HepG2 (cell line): ENCODE measurements around the gene RSRC2. TPM values are rescaled to one million over a fixed set of nuclear protein-coding genes. Genes with fewer than 3 reads are reported as not detected.

Experiments used
- ATAC-seq: fragments of 200-7000 bp; cut with Tn5 transposase; 3 replicates; pipeline ENCODE4 v1.9.1; 2020; ENCODE audit warnings: mild to moderate bottlenecking, moderate library complexity
- BruUV-seq: library from RNA; stranded (reverse); fragments of 400-500 nt; replicated peaks from 2 replicates; lab custom pipeline; 2021; lab: Mats Ljungman, UMichigan
- CTCF ChIA-PET: fragments of 300-600 bp; formaldehyde crosslinking; extraction: SDS; loops from one replicate; lab custom pipeline; 2021; ENCODE audit warnings: low total read pairs, inconsistent platforms, low intra/inter-chr PET ratio; lab: Yijun Ruan, JAX
- POLR2A ChIA-PET: fragments of 350-600 bp; sonication (Branson Sonifier 250); formaldehyde crosslinking; loops from one replicate; lab custom pipeline; 2020; ENCODE audit warnings: antibody characterized with exemption, inconsistent platforms; lab: Yijun Ruan, JAX
- DNase-seq: peaks from one replicate; pipeline ENCODE4 v3.0.0-alpha.2; 2015; ENCODE audit warnings: low spot score
- FAIRE-seq: peaks from 3 replicates; lab custom pipeline; 2011; peaks lifted over from hg19 to GRCh38; lab: Jason Lieb, UNC
- H2AFZ ChIP-seq: one replicate; pipeline ENCODE4 v1.6.1; 2011; ENCODE audit warnings: low read length, inconsistent platforms
- H3K27ac ChIP-seq: fragments of 300-600 bp; 3 replicates; pipeline ENCODE4 v1.8.0; 2011; ENCODE audit warnings: mixed run types, mild to moderate bottlenecking, mixed read lengths, low read length, inconsistent platforms; ENCODE audit not compliant: insufficient read depth; ENCODE audit errors: extremely low read length
- H3K27me3 ChIP-seq, 2 experiments: fragments of 200-600 bp in 1 of 2; 2 replicates in 1 of 2; 3 replicates in 1 of 2; pipeline versions ENCODE4 v1.6.0 to v1.8.0; 2011; ENCODE audit warnings: low read length in 2 of 2, mild to moderate bottlenecking in 2 of 2, moderate library complexity in 2 of 2, inconsistent platforms in 1 of 2; ENCODE audit not compliant: insufficient read depth in 2 of 2, control insufficient read depth in 1 of 2
- H3K36me3 ChIP-seq, 2 experiments: fragments of 200-600 bp in 1 of 2; replicated peaks in 1 of 2; 2 replicates in 1 of 2; 3 replicates in 1 of 2; pipeline versions ENCODE4 v1.5.1 to v1.8.0; 2011; ENCODE audit warnings: low read length in 2 of 2, inconsistent platforms in 1 of 2; ENCODE audit not compliant: insufficient read depth in 2 of 2, control insufficient read depth in 1 of 2
- H3K4me1 ChIP-seq: 2 replicates; pipeline ENCODE4 v1.5.1; 2012; ENCODE audit warnings: low read length, inconsistent platforms; ENCODE audit not compliant: insufficient read depth
- H3K4me2 ChIP-seq: 2 replicates; pipeline ENCODE4 v1.6.0; 2011; ENCODE audit warnings: low read depth, low read length, inconsistent platforms
- H3K4me3 ChIP-seq, 3 experiments: fragments of 200-600 bp in 1 of 3; sonication (generic), shearing (Covaris generic) in 1 of 3; replicated peaks in 1 of 3; 2 replicates each; pipeline ENCODE4 v1.5.1; 2011 to 2016; ENCODE audit warnings: low read length in 3 of 3, inconsistent platforms in 2 of 3, low read depth in 2 of 3, mild to moderate bottlenecking in 2 of 3, control low read depth in 1 of 3, mixed read lengths in 1 of 3; ENCODE audit not compliant: insufficient read depth in 1 of 3
- H3K79me2 ChIP-seq: one replicate; pipeline ENCODE4 v1.6.1; 2011; ENCODE audit warnings: low read length, inconsistent platforms; ENCODE audit not compliant: insufficient read depth
- H3K9ac ChIP-seq: 2 replicates; pipeline ENCODE4 v1.6.0; 2011; ENCODE audit warnings: mild to moderate bottlenecking, low read depth, low read length, inconsistent platforms; ENCODE audit not compliant: insufficient read depth
- H3K9me3 ChIP-seq: 2 replicates; pipeline ENCODE4 v1.5.1; 2012; ENCODE audit warnings: mild to moderate bottlenecking, low read length
- H4K20me1 ChIP-seq: 2 replicates; pipeline ENCODE4 v1.6.0; 2011; ENCODE audit warnings: inconsistent platforms, mild to moderate bottlenecking, low read length, moderate library complexity; ENCODE audit not compliant: insufficient read depth
- ARID4A ChIP-seq: sonication (generic); formaldehyde crosslinking; IDR thresholded peaks from 2 replicates; pipeline ENCODE4 v1.5.0; 2020; ENCODE audit warnings: mild to moderate bottlenecking, missing genetic modification reagents, borderline replicate concordance
- DMAP1 ChIP-seq: IDR thresholded peaks from 2 replicates; pipeline ENCODE4 v1.6.1; 2016
- ETV6 ChIP-seq: sonication (generic); formaldehyde crosslinking; conservative IDR thresholded peaks from 2 replicates; pipeline ENCODE4 v1.4.0; 2020; ENCODE audit warnings: missing genetic modification reagents
- FOXM1 ChIP-seq: sonication (generic); formaldehyde crosslinking; IDR thresholded peaks from 2 replicates; pipeline ENCODE4 v1.5.0; 2020; ENCODE audit warnings: missing genetic modification reagents
- JUNB ChIP-seq: sonication (generic); formaldehyde crosslinking; IDR thresholded peaks from 2 replicates; pipeline ENCODE4 v1.8.0; 2022; ENCODE audit warnings: missing genetic modification reagents, mild to moderate bottlenecking, borderline replicate concordance
- MXD4 ChIP-seq: IDR thresholded peaks from 2 replicates; pipeline ENCODE4 v1.6.1; 2016; ENCODE audit warnings: mild to moderate bottlenecking, missing biosample characterization, missing genetic modification reagents
- PPARG ChIP-seq: conservative IDR thresholded peaks from 2 replicates; pipeline ENCODE4 v1.6.1; 2016; ENCODE audit warnings: missing biosample characterization, missing genetic modification reagents
- RBM39 ChIP-seq: fragments of 200-400 bp; formaldehyde crosslinking; IDR thresholded peaks from one replicate; pipeline ENCODE4 v1.6.1; 2018; ENCODE audit warnings: antibody characterized with exemption, mild to moderate bottlenecking, low read depth, low read length; ENCODE audit not compliant: poor library complexity, severe bottlenecking
- SNRNP70 ChIP-seq: fragments of 200-400 bp; formaldehyde crosslinking; IDR thresholded peaks from 2 replicates; pipeline ENCODE4 v1.6.1; 2017; ENCODE audit warnings: mild to moderate bottlenecking, low read depth, low read length, moderate library complexity
- TARDBP ChIP-seq: sonication (generic); formaldehyde crosslinking; IDR thresholded peaks from 2 replicates; pipeline ENCODE4 v1.8.0; 2022; ENCODE audit warnings: mild to moderate bottlenecking, missing genetic modification reagents
- ZBED4 ChIP-seq: sonication (generic); formaldehyde crosslinking; IDR thresholded peaks from 2 replicates; pipeline ENCODE4 v1.4.0; 2020; ENCODE audit warnings: missing genetic modification reagents, borderline replicate concordance
- ZFP36L1 ChIP-seq: sonication (generic); formaldehyde crosslinking; IDR thresholded peaks from 2 replicates; pipeline ENCODE4 v1.8.0; 2022; ENCODE audit warnings: mild to moderate bottlenecking, missing genetic modification reagents, moderate library complexity
- ZNF121 ChIP-seq: sonication (generic); formaldehyde crosslinking; IDR thresholded peaks from 2 replicates; pipeline ENCODE4 v1.5.0; 2020; ENCODE audit warnings: mild to moderate bottlenecking, missing genetic modification reagents
- ZNF20 ChIP-seq: sonication (generic); formaldehyde crosslinking; IDR thresholded peaks from 2 replicates; pipeline ENCODE4 v1.4.0; 2020; ENCODE audit warnings: mild to moderate bottlenecking, moderate library complexity, missing genetic modification reagents
- ZNF205 ChIP-seq: IDR thresholded peaks from 2 replicates; pipeline ENCODE4 v1.6.1; 2018; ENCODE audit warnings: missing biosample characterization, missing genetic modification reagents
- ZNF747 ChIP-seq: sonication (generic); formaldehyde crosslinking; IDR thresholded peaks from 2 replicates; pipeline ENCODE4 v1.8.1; 2023; ENCODE audit warnings: missing genetic modification reagents, mild to moderate bottlenecking, borderline replicate concordance
- ZNF839 ChIP-seq: sonication (generic); formaldehyde crosslinking; IDR thresholded peaks from 2 replicates; pipeline ENCODE4 v1.4.0; 2020; ENCODE audit warnings: missing genetic modification reagents, mild to moderate bottlenecking, borderline replicate concordance
- ZSCAN22 ChIP-seq: sonication (generic); formaldehyde crosslinking; IDR thresholded peaks from 2 replicates; pipeline ENCODE4 v1.4.0; 2020; ENCODE audit warnings: mild to moderate bottlenecking, missing genetic modification reagents
- ZSCAN9 ChIP-seq: IDR thresholded peaks from 2 replicates; pipeline ENCODE4 v1.6.1; 2016; ENCODE audit warnings: borderline replicate concordance
- WGBS: methylation state at CpG from one replicate; pipeline ENCODE4 v1.1.6; 2017; ENCODE audit warnings: low lambda C conversion rate; 5-methylcytosine and 5-hydroxymethylcytosine counted together
- in situ Hi-C: cut with HindIII; loops from 2 replicates; pipeline ENCODE4 v1.10.0; 2017; ENCODE audit warnings: low pct_unique_long_range_greater_than_20kb; ENCODE audit not compliant: extremely low pct_ligation_motif_present
- intact Hi-C: fragments of 100-400 bp; cut with micrococcal nuclease; formaldehyde crosslinking; loops from one replicate; pipeline ENCODE4 v1.10.0; 2022; ENCODE audit not compliant: unreplicated experiment
- polyA plus RNA-seq, 8 experiments: library from polyadenylated mRNA; depleted of rRNA in 3 of 8; stranded (reverse) in 7 of 8; unstranded in 1 of 8; fragments of >200 nt; fragmentation: Illumina TruSeq in 4 of 8; extraction: Trizol in 4 of 8; gene quantifications; 2 replicates each; pipeline versions ENCODE4 v1.2.1 to v1.2.3, GENCODE V29; 2011 to 2016; ENCODE audit warnings: low read depth in 4 of 8, missing spikeins in 1 of 8, mixed read lengths in 1 of 8; ENCODE audit not compliant: insufficient read depth in 1 of 8
- total RNA-seq, 5 experiments: library from RNA; depleted of rRNA; stranded (reverse); fragments of >200 nt; fragmentation: Illumina TruSeq; extraction: Trizol; gene quantifications; 2 replicates each; pipeline ENCODE4 v1.2.3, GENCODE V29; 2016; ENCODE audit warnings: low read depth in 1 of 5

The RSRC2 gene
- total and polyA plus RNA-seq, 2 of the 13 experiments (the other 11 are each of a cell fraction or from before 2014, with no cell fraction given): 31.4 to 77.8 TPM

DNA sequence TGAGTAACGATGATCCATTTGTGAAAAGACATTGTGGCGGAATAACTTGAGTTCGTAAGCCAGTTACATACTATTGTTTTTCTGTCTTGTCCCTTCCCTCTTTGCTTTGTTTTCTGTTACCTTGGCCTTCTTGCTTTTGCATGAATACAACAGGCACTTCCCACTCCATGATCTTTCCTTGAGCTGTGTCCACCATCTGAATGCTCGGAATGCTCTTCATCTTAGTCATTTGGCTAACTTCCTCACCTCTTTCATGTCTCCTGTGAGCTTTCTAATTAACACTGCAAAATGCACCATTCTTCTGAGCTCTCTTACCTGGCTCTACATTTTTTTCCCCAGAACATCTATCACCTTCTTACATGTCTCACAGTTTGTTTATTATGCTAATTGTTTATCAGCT is 10.3 kb upstream of the RSRC2 start:
- no peak for DNase-seq
- in situ Hi-C loops (no loop called here), intact Hi-C loops (no loop called here)
- FAIRE-seq: no peak
- H3K79me2 ChIP-seq: peaks cover 2% of the 10 kb centered on the region
- H3K4me3 ChIP-seq: no peak overlapping the region
- ChIA-PET POLR2A (no interaction called here), CTCF (no interaction called here)
- peaks cover 5 to 46% of the 10 kb centered on the region in 2 experiments for H3K36me3 ChIP-seq
- H3K9ac ChIP-seq: no peak overlapping the region
- H2AFZ ChIP-seq: no peak overlapping the region
- 98% methylated on average over 4 of the region's 4 CpGs for WGBS
- no TSS peak for BruUV-seq
- no peaks in the 10 kb centered on the region for H3K27me3 ChIP-seq
- TF ChIP-seq JUNB (CRISPR knock-in tag) (no peak), RBM39 (no peak), ARID4A (CRISPR knock-in tag) (no peak), ZNF121 (CRISPR knock-in tag) (no peak), DMAP1 (CRISPR knock-in tag) (no peak), ETV6 (CRISPR knock-in tag) (no peak), ZNF205 (CRISPR knock-in tag) (no peak), MXD4 (CRISPR knock-in tag) (no peak), ZFP36L1 (CRISPR knock-in tag) (no peak), ZNF747 (CRISPR knock-in tag) (no peak), ZSCAN9 (no peak), SNRNP70 (no peak), ZSCAN22 (CRISPR knock-in tag) (no peak), ZNF839 (no peak), ZBED4 (CRISPR knock-in tag) (no peak), PPARG (no peak), ZNF20 (no peak), FOXM1 (CRISPR knock-in tag) (no peak), TARDBP (CRISPR knock-in tag) (no peak)
- no peak overlapping the region for H3K27ac ChIP-seq
- ATAC-seq: no peak
- H3K4me1 ChIP-seq: no peaks in the 10 kb centered on the region
- H3K9me3 ChIP-seq: no peaks in the 10 kb centered on the region
- no peak overlapping the region for H3K4me2 ChIP-seq
- H4K20me1 ChIP-seq: no peaks in the 10 kb centered on the region
